ENCODE results near the gene GUCY2F.

DNA sequence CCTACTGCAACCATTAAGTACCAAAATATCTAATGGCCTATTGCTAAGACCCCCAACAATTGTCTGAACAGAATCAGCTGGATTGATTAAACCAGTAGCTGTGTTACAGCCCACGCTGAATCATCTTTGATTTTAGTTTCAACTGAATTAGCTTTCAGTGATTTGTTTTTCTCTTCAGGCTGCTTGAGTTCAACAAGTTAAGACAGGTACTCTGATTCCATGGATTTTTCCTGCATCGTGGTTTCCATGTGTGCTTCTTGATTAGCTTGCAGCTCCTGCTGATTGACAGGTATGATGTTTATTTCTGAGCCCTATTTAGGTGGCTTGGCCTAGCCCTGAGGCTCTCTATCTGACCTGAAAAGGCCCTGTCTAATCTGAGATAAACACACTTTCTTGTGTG lies 91.3 kb downstream of the GUCY2F start:
- TF ChIP-seq FOXM1 (IDR thresholded peaks at IDR 0.05; ENCODE audit: borderline replicate concordance), result no peak
- TF ChIP-seq SP1 (IDR thresholded peaks at IDR 0.05), result no peak
- no peak for TF ChIP-seq FOXK2 (IDR thresholded peaks at IDR 0.05)
- TF ChIP-seq BHLHE40 (IDR thresholded peaks at IDR 0.05; ENCODE audit: borderline replicate concordance), result no peak
- no peak for TF ChIP-seq ELF4 (IDR thresholded peaks at IDR 0.05)
- TF ChIP-seq SUZ12 (IDR thresholded peaks at IDR 0.05), result no peak

Data from HEK293T (cell line).